Measurements from ENCODE around the gene MAGEB16.

MAGEB16 gene

DNA sequence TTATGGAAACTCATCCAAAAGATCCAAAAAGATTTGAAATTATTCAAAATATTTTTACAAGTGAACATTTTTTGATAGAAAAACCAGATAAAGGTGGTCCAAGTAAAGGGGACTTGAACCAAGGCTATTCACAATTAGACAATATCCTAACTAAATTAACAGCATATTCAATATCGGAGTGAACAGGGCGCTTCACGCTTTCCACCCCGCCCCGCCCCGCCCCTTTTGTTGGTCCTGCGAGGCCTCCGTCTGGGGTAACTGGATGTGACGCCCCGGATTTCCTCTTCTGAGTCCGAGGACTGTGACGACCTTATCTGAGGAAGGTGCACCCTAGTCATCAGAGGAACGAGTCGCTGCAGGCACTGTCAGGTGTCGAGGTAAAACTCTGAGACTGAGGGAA lies at the start of gene MAGEB16:
TSS of gene MAGEB16 (plus strand) at position 301 of the 400 bp plus-strand sequence. CDS start 3,855 bp downstream, outside the sequence.
- DNase-seq (ENCODE audit: low read depth): no peak

DNA sequence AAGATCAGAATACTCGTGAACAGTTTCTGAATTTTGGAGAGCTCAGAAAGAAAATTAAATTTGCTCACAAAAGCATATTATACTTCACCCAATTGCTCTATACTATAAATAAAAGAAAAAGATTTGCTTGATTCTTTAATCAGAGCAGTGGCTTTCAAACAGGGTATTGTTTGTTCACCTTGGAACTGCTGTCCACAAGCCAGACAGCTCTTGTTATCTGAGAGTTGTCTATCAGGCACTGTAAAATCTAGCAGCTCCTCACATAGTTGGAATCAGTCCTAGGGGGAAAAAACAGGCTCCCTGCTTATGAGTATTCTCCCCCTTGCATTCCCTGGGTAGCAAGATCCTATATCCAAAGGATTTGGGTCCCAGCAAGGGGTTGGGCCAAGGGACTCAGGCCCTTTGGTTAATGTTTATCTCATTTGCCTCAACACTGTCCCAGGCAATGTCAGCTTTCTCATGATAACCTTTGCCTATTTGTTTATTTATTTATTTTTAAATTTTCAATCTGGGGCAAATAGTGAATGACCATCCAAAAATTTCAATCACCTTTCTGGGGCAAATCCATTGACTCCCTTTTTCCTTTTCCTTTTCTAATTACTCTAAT lies 24.1 kb upstream of the MAGEB16 start:
- DNase-seq (ENCODE audit: low read depth): no peak

DNA sequence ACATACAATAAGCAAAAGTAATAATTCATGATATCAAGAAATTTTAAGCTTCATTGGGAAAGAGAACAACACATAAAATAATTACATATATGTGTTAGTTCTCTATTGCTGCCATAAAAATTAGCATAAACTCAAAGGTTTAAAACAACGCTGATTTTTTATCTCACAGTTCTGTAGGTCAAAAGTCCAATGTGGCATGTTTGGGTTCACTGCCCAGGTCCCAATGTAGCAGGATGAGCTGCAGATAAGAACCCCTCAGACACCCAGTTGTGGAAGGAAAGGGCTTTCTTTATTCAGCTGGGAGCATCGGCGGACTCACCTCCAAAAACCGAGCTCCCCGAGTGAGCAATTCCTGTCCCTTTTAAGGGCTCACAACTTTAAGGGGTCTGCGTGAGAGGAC lies 13.1 kb upstream of the MAGEB16 start:
- no peak for DNase-seq (ENCODE audit: low read depth)

DNA sequence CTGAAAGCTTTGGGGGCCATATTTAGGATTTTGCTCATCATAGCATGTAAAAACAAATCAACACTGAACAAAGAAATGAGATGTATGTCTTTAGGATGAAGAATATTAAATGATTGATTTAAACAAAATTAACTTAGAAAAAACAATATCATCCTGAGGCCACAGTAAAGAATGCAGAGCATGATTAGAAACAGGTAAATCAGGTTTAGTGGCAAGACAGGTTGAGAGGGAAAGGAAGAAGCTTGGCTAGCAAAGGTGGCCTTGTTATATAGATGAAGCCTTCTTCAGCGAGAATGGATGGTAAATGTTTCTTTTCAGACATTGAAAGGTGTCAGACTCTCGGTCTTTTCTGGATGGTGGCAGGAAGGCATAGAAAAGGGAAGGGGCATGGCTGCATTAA lies 11.9 kb upstream of the MAGEB16 start:
- no peak for DNase-seq (ENCODE audit: low read depth)

DNA sequence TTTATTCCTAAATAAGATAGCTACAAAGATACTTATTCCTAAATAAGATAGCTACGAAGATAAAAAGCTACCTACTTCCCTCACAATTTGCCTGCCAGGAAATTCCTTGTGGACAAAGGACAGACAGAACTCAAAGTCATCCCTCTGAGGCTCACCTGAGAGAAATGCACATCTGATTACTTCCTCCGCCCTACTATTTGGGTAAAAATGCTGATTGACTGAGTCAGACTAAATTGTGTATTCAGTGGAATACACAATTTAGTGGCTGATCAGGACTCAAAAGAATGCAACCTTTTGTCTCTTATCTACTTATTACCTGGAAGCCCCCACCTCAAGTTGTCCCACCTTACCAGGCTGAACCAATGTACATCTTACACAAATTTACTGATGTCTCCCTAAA lies 10.3 kb upstream of the MAGEB16 start:
- DNase-seq (ENCODE audit: low read depth): no peak

DNA sequence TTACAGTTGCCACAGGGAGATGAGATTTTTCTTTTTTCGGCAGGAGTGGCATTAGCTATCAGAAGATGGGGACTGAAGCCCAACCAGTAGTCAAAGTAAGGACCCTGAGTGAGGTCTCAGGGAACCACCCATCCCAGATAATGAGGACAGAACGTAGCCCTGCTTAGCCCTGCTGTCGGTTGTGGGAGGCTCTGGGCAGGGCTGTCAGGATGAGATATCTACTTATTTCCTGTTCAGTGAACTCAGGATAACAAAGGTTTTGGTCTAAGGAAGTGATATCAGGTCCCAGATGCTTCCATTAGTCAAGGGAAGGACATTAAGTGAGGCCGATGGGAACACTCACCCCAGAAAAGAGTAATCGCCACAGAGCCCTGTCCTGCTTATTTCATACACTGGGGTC lies 2.3 kb downstream of the MAGEB16 start:
- DNase-seq (ENCODE audit: low read depth): no peak

DNA sequence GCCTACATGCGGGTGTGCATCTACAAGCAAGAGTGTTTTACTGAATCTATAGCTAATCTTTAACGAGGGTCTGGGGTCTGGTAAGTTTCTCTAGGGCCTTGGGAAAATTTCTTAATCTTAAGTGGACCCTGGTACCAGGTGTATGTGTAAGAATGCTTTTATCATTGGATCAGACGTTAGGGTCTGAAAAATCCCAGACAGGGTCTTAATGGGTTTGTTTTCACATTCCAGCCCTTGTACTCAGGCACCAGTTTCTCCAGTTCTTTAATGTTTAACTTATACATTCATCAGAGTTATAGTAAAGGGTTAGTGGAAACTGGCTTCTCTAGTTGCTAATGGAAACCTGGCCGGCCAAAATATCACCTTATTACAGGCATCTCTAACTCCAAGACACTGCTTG lies 11.6 kb downstream of the MAGEB16 start:
- DNase-seq (ENCODE audit: low read depth): no peak

DNA sequence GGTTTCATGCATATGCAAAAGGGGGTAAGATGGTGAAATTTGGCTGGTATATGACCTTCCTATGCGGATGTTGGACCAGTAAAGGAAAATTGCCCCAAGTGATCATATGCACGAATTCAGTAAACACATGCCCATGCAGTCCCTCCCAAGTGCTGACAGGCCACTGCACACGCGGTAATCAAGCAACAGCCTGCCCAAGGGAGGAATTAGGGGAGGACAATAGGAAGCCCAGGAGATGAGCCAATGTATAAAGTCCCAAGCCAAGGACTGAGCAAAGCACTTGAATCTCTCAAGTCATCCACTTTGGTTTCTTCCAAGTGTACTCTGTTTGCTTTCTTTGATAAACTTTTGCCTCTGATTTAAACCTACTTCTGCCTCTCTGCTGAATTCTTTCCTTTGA lies 21.1 kb downstream of the MAGEB16 start:
- no peak for DNase-seq (ENCODE audit: low read depth)

DNA sequence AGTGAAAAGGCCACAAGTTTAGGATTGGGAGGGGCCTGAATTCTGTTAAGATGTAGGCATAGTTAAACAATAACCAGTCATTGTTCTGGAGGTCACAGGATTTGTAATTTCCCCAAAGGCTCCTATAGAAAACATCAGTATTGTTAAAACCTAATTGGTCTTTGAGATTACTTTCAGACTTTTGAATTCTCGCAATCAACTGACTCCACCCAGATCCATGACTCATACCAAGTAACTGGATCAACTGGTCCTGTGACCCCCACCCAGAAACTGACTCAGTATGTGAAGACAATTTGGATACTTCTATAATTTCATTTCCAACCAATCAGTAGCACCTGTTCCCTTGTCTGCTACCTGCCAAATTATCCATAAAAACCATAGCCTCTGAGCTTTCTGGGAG lies 28.4 kb downstream of the MAGEB16 start:
- DNase-seq (ENCODE audit: low read depth): no peak

DNA sequence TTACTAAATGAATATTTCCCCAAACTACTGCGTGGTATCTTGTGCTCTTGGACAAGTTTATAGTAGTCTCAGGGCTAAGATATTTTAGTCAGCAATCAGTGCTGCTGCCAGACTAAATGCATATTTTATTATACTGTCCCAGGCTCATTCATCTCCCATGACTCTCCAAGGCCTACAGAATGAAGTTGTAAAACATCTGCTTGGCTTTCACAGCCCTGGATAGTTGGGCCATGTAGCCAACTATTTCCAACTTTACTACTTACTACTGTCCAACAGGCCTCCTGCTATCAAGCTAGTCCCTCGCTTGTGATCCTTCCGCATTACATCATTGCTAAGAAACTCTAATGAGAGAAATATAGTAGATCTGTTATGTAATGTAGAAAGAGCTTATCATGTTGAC lies 31.4 kb downstream of the MAGEB16 start:
- no peak for DNase-seq (ENCODE audit: low read depth)

DNA sequence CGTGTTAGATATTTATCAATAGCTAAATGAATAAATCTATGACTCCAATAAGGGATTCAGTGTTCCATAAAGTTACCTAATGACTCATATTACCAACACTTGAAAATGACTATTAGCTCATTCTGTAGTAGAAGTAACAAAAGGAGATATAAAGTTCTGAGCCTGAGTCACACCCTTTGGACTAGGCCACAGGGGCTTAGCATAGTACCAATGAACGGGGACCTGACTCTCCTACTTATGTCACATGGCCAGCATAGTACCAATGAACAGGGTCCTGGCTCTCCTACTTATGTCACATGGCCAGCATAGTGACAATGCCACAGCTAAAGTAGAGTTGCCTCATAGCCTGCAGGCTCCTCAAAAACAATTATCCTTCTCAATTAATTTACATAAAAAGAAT lies 43.7 kb downstream of the MAGEB16 start:
- no peak for DNase-seq (ENCODE audit: low read depth)

DNA sequence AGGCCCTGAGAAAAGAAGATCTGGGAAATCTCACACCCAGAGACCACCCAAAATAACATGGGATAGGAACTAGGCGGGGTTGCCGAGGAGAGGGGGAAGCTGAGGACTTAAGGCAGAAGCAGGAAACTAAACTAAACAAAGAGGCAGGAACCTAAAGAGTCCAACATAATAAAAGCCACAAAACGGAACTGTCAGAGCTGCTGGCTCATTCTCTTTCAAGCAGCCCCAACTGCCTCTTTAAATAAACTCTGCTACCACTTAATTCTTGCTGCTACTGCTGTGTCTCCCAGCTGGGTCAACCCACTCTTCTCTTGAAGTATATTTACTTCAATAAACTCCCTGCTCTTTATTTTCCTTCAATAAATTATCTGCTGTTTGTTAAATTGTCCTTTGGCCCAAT lies 44.5 kb downstream of the MAGEB16 start:
- DNase-seq (ENCODE audit: low read depth): no peak

DNA sequence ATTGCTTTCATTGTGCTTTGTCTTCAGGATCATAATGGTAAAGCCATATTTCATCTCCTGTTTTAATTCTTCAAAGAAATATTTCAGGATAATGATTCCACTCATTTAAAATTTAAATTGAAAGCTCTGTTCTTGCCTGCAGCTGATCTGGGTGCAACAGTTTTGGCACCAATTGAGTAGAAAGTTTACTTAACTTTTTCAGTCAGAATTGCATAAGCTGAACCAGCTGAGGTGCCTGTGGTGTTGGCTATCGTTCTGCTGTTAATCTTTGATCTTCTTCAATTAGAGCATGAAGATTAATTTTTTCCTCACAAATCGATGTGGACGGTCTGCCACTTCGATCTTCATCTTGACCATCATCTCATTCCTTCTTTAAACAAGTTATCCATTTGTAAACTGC lies 49.6 kb downstream of the MAGEB16 start:
- no peak for DNase-seq (ENCODE audit: low read depth)

All from stimulated activated CD8-positive, alpha-beta memory T cell treated with anti-CD3 and anti-CD28 coated beads, Interleukin-15, amount 100 ng/mL, for 1 hour (primary cell).